ENCODE measurements around the gene RAD51B.
"Not testable (repeated sequence)": the region's sequence is repeated elsewhere in the genome, so short reads cannot be mapped to it uniquely, and the experiment has no call there.

RAD51B gene

GRCh38 chr14:68186500-68187276, 367.1 kb downstream of the RAD51B start:
- not testable (repeated sequence) for DNase-seq

GRCh38 chr14:68188174-68188573, 368.6 kb downstream of the RAD51B start:
- DNase-seq, result no peak

DNA sequence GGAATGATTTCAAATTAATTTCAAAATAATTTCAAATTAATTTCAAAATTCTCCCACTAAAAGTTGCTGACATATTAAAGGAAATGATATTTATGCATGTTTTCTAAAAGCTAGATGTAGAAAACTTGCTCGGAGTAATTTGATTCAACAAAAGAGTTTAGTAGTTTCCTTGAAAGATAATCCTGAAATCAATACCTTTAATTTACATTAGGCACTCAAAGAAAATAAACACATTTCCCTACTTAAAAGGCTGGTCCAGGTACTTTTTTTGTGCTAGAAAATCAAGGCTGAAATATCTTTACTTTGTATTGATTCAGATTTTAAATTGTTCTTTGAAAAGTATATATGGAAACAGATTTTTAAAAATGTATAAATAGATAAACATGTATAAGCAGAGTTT, 370.5 kb downstream of the RAD51B start:
- no peak for DNase-seq

GRCh38 chr14:68191567-68192321, 372.2 kb downstream of the RAD51B start:
- peak; percentile 42 for DNase-seq

GRCh38 chr14:68192935-68193334, 373.4 kb downstream of the RAD51B start:
- DNase-seq, result no peak

- no peak for DNase-seq
Observed at GRCh38 chr14:68193970-68194681, 374.5 kb downstream of the RAD51B start.

GRCh38 chr14:68195126-68195525, 375.5 kb downstream of the RAD51B start:
- DNase-seq, result peak; percentile 49

GRCh38 chr14:68198713-68199495, 379.3 kb downstream of the RAD51B start:
- no peak for DNase-seq

- no peak for DNase-seq
Observed at GRCh38 chr14:68199554-68200151, 380.1 kb downstream of the RAD51B start.

DNA sequence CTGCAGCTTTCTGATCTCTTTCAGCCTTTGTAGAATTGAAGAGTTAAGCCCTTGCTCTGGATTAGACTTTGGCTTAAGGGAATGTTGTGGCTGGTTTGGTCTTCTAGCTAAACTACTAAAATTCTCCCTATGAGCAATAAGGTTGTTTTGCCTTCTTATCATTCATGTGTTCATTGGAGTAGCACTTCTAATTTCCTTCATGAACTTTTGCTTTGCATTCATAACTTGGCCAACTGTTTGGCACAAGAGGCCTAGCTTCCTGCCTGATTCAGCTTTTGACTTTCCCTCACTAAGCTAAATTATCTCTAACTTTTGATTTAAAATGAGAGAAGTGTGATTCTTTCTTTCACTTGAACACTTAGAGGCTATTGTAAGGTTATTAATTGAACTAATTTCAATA, 384.3 kb downstream of the RAD51B start:
- no peak for DNase-seq

GRCh38 chr14:68208218-68208617, 388.6 kb downstream of the RAD51B start:
- DNase-seq, result no peak

DNA sequence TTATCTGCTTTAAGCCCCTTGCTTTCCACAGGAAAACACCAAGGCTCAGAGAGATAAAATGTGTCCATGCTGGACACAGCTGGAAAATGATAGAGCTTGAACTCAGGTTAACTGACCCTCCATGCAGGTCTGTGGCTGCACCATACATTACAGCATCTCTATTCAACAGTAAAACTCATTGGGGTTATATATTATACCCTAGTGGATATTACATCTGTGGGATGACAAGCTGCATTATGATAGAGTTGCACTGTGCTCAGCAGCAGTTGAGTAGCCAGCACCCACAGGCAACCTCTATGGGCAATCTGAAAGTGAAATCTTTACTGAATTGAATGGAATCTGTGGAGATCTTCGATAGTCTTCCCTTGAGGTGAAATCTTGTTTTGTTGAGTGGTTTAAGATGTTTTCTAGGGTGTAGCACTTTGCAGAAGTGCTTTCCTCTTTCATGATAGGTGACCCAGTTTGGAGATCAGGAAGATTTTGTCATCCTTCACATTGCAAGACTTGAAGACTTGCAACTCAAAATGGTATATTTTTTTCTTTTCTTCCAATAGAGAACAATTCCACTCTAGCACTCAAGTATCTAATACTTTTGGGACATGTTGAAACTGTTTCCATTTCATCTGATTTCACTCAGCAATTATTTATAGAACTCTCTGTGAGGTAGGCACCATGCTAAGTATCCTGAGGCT, 389.2 kb downstream of the RAD51B start:
- DNase-seq, result no peak

DNA sequence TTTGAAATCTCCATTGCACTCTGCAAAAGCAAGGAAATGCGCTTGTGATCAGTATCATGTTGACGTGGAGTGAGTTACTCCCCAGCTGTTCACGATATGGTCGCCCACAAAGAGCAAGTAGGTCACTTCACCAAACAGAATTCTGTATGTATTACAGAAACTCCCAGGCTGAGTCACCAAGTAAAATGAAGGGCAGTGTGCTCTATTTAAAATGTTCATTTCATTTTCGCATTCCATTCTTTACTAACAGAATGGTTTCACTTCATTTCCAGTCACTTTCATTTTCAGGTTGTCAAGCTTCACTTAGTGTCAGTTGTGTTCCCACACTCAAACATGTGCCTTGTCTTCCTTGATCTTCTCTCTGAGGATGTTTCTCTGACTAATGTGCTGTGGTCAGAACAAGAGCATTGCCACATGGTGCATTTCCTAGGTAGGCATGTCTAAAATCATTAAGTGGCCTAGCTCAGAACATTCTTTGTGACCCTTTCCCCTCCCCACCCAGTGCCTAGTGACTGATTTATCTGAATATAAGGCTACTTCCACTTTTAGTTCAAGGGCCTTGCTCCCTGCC, 391.2 kb downstream of the RAD51B start:
- no peak for DNase-seq

- no peak for DNase-seq
Observed at GRCh38 chr14:68211421-68211820, 391.8 kb downstream of the RAD51B start.

- no peak for DNase-seq
Observed at GRCh38 chr14:68211886-68212285, 392.3 kb downstream of the RAD51B start.

DNA sequence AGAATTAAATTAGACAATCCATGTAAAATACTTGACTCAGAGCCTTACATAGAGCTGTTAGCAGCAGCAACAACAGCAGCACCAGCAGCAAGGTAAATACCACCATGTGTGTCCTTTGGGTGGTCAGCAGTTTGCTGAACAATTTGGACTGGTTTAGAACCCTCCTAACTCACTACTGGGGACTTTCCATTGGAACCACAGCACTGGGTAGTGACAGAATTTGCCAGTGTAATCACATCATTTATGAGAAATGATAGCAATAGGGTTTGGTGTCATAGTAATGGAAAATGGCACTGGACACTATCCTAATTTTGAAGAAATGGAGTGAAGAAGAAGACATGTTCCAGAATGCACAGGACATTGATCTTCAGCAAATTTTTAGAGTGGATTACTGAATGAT, 392.8 kb downstream of the RAD51B start:
- no peak for DNase-seq

DNA sequence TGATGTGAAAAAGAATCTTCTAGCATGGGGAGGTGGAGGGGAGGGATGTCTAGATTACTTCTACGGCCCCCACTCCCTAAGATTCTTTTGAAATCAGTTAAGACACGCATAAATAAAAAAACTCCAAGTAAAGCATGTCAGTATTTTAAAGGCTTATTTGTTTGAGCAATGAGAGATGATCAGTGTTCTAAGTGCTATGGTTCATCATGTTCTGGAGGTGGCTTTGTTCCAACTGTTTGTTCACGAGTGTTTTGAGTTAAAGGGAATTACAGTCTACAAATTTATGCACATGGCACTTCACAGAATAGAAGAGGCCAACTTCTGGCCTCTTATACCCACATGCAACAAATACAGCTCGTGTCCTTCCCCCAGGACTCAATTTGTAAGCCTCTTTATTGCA, 394.9 kb downstream of the RAD51B start:
- peak; percentile 32 for DNase-seq

DNA sequence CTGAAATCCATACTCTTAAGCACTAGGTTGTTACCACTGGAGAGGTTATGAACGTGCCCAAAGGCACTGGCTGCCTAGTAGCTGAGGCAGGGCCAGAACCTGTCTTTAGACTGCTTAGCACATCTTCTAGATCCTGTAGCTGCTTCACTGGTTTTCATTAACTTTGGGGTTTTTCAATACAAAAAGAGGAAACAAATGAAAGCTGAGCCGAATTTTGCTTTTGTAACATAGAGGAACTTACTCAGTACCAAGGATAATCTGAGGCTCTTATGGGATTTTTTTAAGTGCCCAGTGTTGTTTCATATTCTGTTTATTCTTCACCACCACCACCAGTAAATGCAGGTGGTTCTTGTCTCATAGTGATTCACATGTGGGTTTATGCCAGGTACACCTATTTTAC, 396.1 kb downstream of the RAD51B start:
- no peak for DNase-seq

DNA sequence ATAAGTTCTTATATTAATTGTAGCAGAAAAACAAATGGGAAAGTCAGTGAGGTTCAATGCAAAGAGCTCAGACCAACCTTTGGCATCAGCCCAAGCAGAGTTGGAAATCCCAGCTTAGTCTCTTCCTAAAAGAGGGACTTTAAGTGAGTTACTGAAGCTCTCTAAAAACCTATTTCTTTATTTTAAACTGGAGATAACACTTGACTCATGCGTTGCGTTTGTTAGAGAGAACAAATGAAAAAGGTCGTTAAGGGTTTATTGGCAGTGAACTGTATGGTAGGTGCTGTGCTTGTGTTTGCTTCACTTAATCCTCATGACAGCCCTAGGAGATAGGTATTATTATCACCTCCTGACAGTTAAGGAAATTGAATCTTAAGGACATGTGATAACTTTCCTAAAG, 396.5 kb downstream of the RAD51B start:
- DNase-seq, result no peak

- no peak for DNase-seq
Observed at GRCh38 chr14:68216957-68217356, 397.4 kb downstream of the RAD51B start.

- no peak for DNase-seq
Observed at GRCh38 chr14:68217791-68218340, 398.3 kb downstream of the RAD51B start.

Data from NCI-H2107 (cell line).